HG03521 (cell line): ENCODE results near the gene ACAD10.
"Not testable (repeated sequence)": the region's sequence is repeated elsewhere in the genome, so short reads cannot be mapped to it uniquely, and the experiment has no call there.

ENCODE experiments used
- ATAC-seq: cut with Tn5 transposase; IDR thresholded peaks from one replicate; pipeline ENCODE4 v1.9.1; 2021; ENCODE audit warnings: mild to moderate bottlenecking, moderate library complexity; ENCODE audit not compliant: unreplicated experiment

Gene ACAD10

GRCh38 chr12:111748867-111749266, 63.0 kb downstream of the ACAD10 start:
- ATAC-seq: no peak

- ATAC-seq: no peak
Observed at GRCh38 chr12:111749391-111749790, 63.5 kb downstream of the ACAD10 start.

GRCh38 chr12:111753144-111753881, 67.5 kb downstream of the ACAD10 start:
- ATAC-seq: no peak

GRCh38 chr12:111754671-111755070, 68.8 kb downstream of the ACAD10 start:
- ATAC-seq: no peak

- no peak for ATAC-seq
Observed at GRCh38 chr12:111756196-111756595, 70.3 kb downstream of the ACAD10 start.

GRCh38 chr12:111756681-111757080, 70.8 kb downstream of the ACAD10 start:
- no peak for ATAC-seq

- no peak for ATAC-seq
Observed at GRCh38 chr12:111757361-111758119, 71.7 kb downstream of the ACAD10 start.

GRCh38 chr12:111758120-111758561, 72.3 kb downstream of the ACAD10 start:
- ATAC-seq: no peak

- ATAC-seq: no peak
Observed at GRCh38 chr12:111759271-111759670, 73.4 kb downstream of the ACAD10 start.

GRCh38 chr12:111759991-111760390, 74.1 kb downstream of the ACAD10 start:
- no peak for ATAC-seq

GRCh38 chr12:111761099-111761498, 75.2 kb downstream of the ACAD10 start:
- ATAC-seq: no peak

- no peak for ATAC-seq
Observed at GRCh38 chr12:111761706-111762105, 75.9 kb downstream of the ACAD10 start.

GRCh38 chr12:111763552-111763951, 77.7 kb downstream of the ACAD10 start:
- not testable (repeated sequence) for ATAC-seq

- peak; percentile 30 for ATAC-seq
Observed at GRCh38 chr12:111764120-111764821, 78.4 kb downstream of the ACAD10 start.

GRCh38 chr12:111766608-111767361, 80.9 kb downstream of the ACAD10 start, which contains the start of gene ALDH2:
Gene ALDH2, plus strand, starts transcription at chr12:111766933. Its CDS starts 50 bp downstream, at chr12:111766983.
- no peak for ATAC-seq

GRCh38 chr12:111767362-111768158, 81.7 kb downstream of the ACAD10 start:
- no peak for ATAC-seq

- ATAC-seq: no peak
Observed at GRCh38 chr12:111768159-111768895, 82.5 kb downstream of the ACAD10 start.

GRCh38 chr12:111769599-111769998, 83.7 kb downstream of the ACAD10 start:
- ATAC-seq: no peak
